Measurements from ENCODE around the gene CCNE1. TPM values are rescaled to one million over a fixed set of nuclear protein-coding genes. Genes with fewer than 3 reads are reported as not detected.
A peak's percentile ranks its signal among the peaks of the same experiment; 100 is the strongest.

The CCNE1 gene
- total RNA-seq (2016; rRNA removed; fragmentation: Illumina TruSeq; extraction: Trizol): 46.9 and 50.6 TPM in 2 replicates
- 38.2 and 42.8 TPM in 2 replicates for total RNA-seq (2016; cell fraction: cytosol; rRNA removed; fragmentation: Illumina TruSeq; extraction: Trizol; ENCODE audit: low read depth)
- 46.5 and 48.3 TPM in 2 replicates for total RNA-seq (2016; cell fraction: insoluble cytoplasmic fraction; rRNA removed; fragmentation: Illumina TruSeq; extraction: Trizol)
- total RNA-seq (2016; cell fraction: membrane; rRNA removed; fragmentation: Illumina TruSeq; extraction: Trizol): 68.3 and 74.7 TPM in 2 replicates
- total RNA-seq (2016; cell fraction: nucleus; rRNA removed; fragmentation: Illumina TruSeq; extraction: Trizol): 25.8 and 26.1 TPM in 2 replicates
- 12.4 and 16.0 TPM in 2 replicates for polyA plus RNA-seq (2011; rRNA removed)
- 13.7 and 13.8 TPM in 2 replicates for polyA plus RNA-seq (2011; cell fraction: cytosol; rRNA removed)
- polyA plus RNA-seq (2011; cell fraction: nucleus; rRNA removed): 12.6 and 14.9 TPM in 2 replicates
- polyA plus RNA-seq (2012): 9.4 and 15.3 TPM in 2 replicates
- 41.9 and 55.0 TPM in 2 replicates for polyA plus RNA-seq (2016; cell fraction: cytosol; fragmentation: Illumina TruSeq; extraction: Trizol; ENCODE audit: low read depth)
- polyA plus RNA-seq (2016; cell fraction: insoluble cytoplasmic fraction; fragmentation: Illumina TruSeq; extraction: Trizol; ENCODE audit: low read depth): 48.2 and 54.2 TPM in 2 replicates
- 56.6 and 66.9 TPM in 2 replicates for polyA plus RNA-seq (2016; cell fraction: membrane; fragmentation: Illumina TruSeq; extraction: Trizol; ENCODE audit: low read depth)
- polyA plus RNA-seq (2016; cell fraction: nucleus; fragmentation: Illumina TruSeq; extraction: Trizol; ENCODE audit: insufficient read depth, low read depth): 46.3 and 47.1 TPM in 2 replicates
- polyA minus RNA-seq (2011; rRNA and poly(A)+ RNA removed; ENCODE audit: low replicate concordance): 11.3 and 13.3 TPM in 2 replicates
- polyA minus RNA-seq (2011; cell fraction: cytosol; rRNA and poly(A)+ RNA removed): 6.7 and 7.8 TPM in 2 replicates
- polyA minus RNA-seq (2011; cell fraction: nucleus; rRNA and poly(A)+ RNA removed): 8.7 and 9.8 TPM in 2 replicates
- Bru-seq, nascent RNA: percentile 59 among the genes with signal in this experiment
- BruChase-seq, experiment 1, labeled RNA remaining after a 6-hour chase: percentile 74 among the genes with signal in this experiment
- BruChase-seq, experiment 2, labeled RNA remaining after a 2-hour chase: percentile 64 among the genes with signal in this experiment
- long read RNA-seq, experiment 1, transcript CCNE1-201 (12 exons, 2,043 nt): major isoform, 23 of 50 reads
- long read RNA-seq, experiment 1, partial matches to known transcripts: 7 of 50 reads
- long read RNA-seq, experiment 1, other reads (novel, unspliced or antisense): 20 of 50 reads
- long read RNA-seq, experiment 2, transcript CCNE1-201 (12 exons, 2,043 nt): major isoform, 7 of 36 reads
- long read RNA-seq, experiment 2, partial matches to known transcripts: 13 of 36 reads
- long read RNA-seq, experiment 2, other reads (novel, unspliced or antisense): 15 of 36 reads

- BruUV-seq (replicated peaks): no TSS peak
- H3K36me3 ChIP-seq (replicated peaks in 1 of 2; ENCODE audit: control insufficient read depth in 1 of 2, insufficient read depth in 2 of 2, low read length in 2 of 2): no peaks in the 10 kb centered on the region
- H3K79me2 ChIP-seq (ENCODE audit: insufficient read depth, low read length): no peaks in the 10 kb centered on the region
- FAIRE-seq (no peak), DNase-seq (ENCODE audit: low spot score) (peak; percentile 65), ATAC-seq (peak; percentile 95)
- POLR2A ChIA-PET: no interaction called here
- peak within 1 kb of the TSS; percentile 66 for H3K9ac ChIP-seq (ENCODE audit: insufficient read depth, low read depth, low read length)
- peak within 1 kb of the TSS; percentile 30 for H3K27ac ChIP-seq (ENCODE audit: extremely low read length, insufficient read depth, low read length)
- 45% methylated on average over 5 of the region's 125 CpGs for WGBS (ENCODE audit: low lambda C conversion rate)
- H4K20me1 ChIP-seq (ENCODE audit: insufficient read depth, low read length): no peaks in the 10 kb centered on the region
- no peak within 1 kb of the TSS for H2AFZ ChIP-seq (ENCODE audit: low read length)
- H3K9me3 ChIP-seq (ENCODE audit: low read length): no peaks in the 10 kb centered on the region
- H3K4me1 ChIP-seq (ENCODE audit: insufficient read depth, low read length): peaks cover 18% of the 10 kb centered on the region
- in situ Hi-C loops (cut with HindIII; ENCODE audit: extremely low pct_ligation_motif_present, low pct_unique_long_range_greater_than_20kb): no loop called here
- H3K4me3 ChIP-seq (replicated peaks in 1 of 3; ENCODE audit: insufficient read depth in 1 of 3, low read depth in 2 of 3, low read length in 3 of 3): peak within 1 kb of the TSS; percentile 62 to 68 (median 67); a peak in 5 of 6 replicates
- intact Hi-C loops (cut with micrococcal nuclease; ENCODE audit: unreplicated experiment): loop anchor here (2.0 kb wide), 1 partner anchor 33 kb away; no protein-coding TSS in a partner anchor
- peak within 1 kb of the TSS; percentile 73 for H3K4me2 ChIP-seq (ENCODE audit: low read depth, low read length)
- CTCF ChIA-PET (ENCODE audit: low intra/inter-chr PET ratio, low total read pairs): no interaction called here
- H3K27me3 ChIP-seq (ENCODE audit: control insufficient read depth in 1 of 2, insufficient read depth in 2 of 2, low read length in 2 of 2): no peaks in the 10 kb centered on the region
- TF ChIP-seq KDM3A (CRISPR knock-in tag; IDR thresholded peaks at IDR 0.05; ENCODE audit: low read depth) (0 out of 2 replicates have a peak, but pooled peaks have one; percentile 38), PHF8 (CRISPR knock-in tag; IDR thresholded peaks at IDR 0.05) (peak; percentile 58; the same call in 1 of the 2 replicates), TBX2 (CRISPR knock-in tag; IDR thresholded peaks at IDR 0.05; ENCODE audit: borderline replicate concordance) (0 out of 2 replicates have a peak, but pooled peaks have one; percentile 13), RBM39 (IDR thresholded peaks at IDR 0.05; ENCODE audit: low read depth, low read length, poor library complexity, severe bottlenecking) (no peak), SYNCRIP (IDR thresholded peaks at IDR 0.05; ENCODE audit: insufficient read depth, low read depth, low read length) (no peak), E2F1 (CRISPR knock-in tag; IDR thresholded peaks at IDR 0.05) (peak; percentile 59; the same call in 1 of the 2 replicates), GABPB1 (CRISPR knock-in tag; IDR thresholded peaks at IDR 0.05) (peak; percentile 73; the same call in 1 of the 2 replicates), TFAP4 (IDR thresholded peaks at IDR 0.05; ENCODE audit: borderline replicate concordance, low read depth) (no peak), ONECUT2 (CRISPR knock-in tag; IDR thresholded peaks at IDR 0.05) (no peak), ZNF230 (CRISPR knock-in tag; IDR thresholded peaks at IDR 0.05) (0 out of 2 replicates have a peak, but pooled peaks have one; percentile 31), GMEB1 (CRISPR knock-in tag; IDR thresholded peaks at IDR 0.05; ENCODE audit: borderline replicate concordance) (peak; percentile 51; the same call in 1 of the 2 replicates), FOXP1 (IDR thresholded peaks at IDR 0.05) (no peak), FOXP1 (CRISPR knock-in tag; IDR thresholded peaks at IDR 0.05) (no peak)
These were observed at the start of gene CCNE1 for GRCh38 chr19:29811125-29812079. Gene CCNE1, plus strand, starts transcription at chr19:29811991. Its CDS starts 565 bp downstream, at chr19:29812556.
